GM12892 (cell line): ENCODE data around the gene C1QTNF6.

Source experiments
- POLR2A ChIP-seq: IDR thresholded peaks from 2 replicates; pipeline ENCODE4 v1.6.1; 2011; ENCODE audit warnings: low read depth, low read length, control low read depth
- POLR2AphosphoS5 ChIP-seq: IDR thresholded peaks from 2 replicates; pipeline ENCODE4 v1.6.1; 2011; ENCODE audit warnings: low read depth, low read length, control low read depth
- TAF1 ChIP-seq: IDR thresholded peaks from 2 replicates; pipeline ENCODE4 v1.6.1; 2011; ENCODE audit warnings: low read depth, mild to moderate bottlenecking, control low read depth, low read length, borderline replicate concordance

- no peak for TF ChIP-seq POLR2AphosphoS5
- no peak for TF ChIP-seq POLR2A
- no peak for TF ChIP-seq TAF1
These were observed 18.6 kb downstream of the C1QTNF6 start for GRCh38 chr22:37169406-37169805.
